Natural killer cell (primary cell): Measurements from ENCODE around the gene RBFOX1. TPM values are rescaled to one million over a fixed set of nuclear protein-coding genes. Genes with fewer than 3 reads are reported as not detected.

Source experiments
- ATAC-seq, 3 donors: fragments of 150-1000 bp in 2 of 3; fragments of 200-7000 bp in 1 of 3; cut with Tn5 transposase; 1 replicate in 1 of 3; 2 replicates in 2 of 3; pipeline ENCODE4 v1.10.0; 2021; ENCODE audit warnings: mild to moderate bottlenecking in 2 of 3, moderate library complexity in 2 of 3
- DNase-seq, 2 donors: peaks; one replicate each; pipeline versions ENCODE4 v3.0.0 to v3.0.0-alpha.2; 2013 to 2021; ENCODE audit warnings: mixed read lengths in 1 of 2
- H3K27ac ChIP-seq: one replicate; pipeline ENCODE4 v1.5.1; 2013; ENCODE audit warnings: mild to moderate bottlenecking, low read length
- H3K27me3 ChIP-seq: one replicate; pipeline ENCODE4 v1.6.1; 2013; ENCODE audit warnings: low read length; ENCODE audit not compliant: control insufficient read depth, insufficient read depth
- H3K36me3 ChIP-seq: one replicate; pipeline ENCODE4 v1.6.1; 2013; ENCODE audit warnings: low read length; ENCODE audit not compliant: control insufficient read depth, insufficient read depth
- H3K4me1 ChIP-seq: one replicate; pipeline ENCODE4 v1.6.1; 2013; ENCODE audit warnings: low read length; ENCODE audit not compliant: control insufficient read depth, insufficient read depth
- H3K4me3 ChIP-seq: one replicate; pipeline ENCODE4 v1.5.1; 2013; ENCODE audit warnings: low read length
- H3K9me3 ChIP-seq: one replicate; pipeline ENCODE4 v1.6.1; 2013; ENCODE audit warnings: low read length; ENCODE audit not compliant: control insufficient read depth, insufficient read depth
- H3K27ac Mint-ChIP-seq, 2 donors: one replicate each; pipeline ENCODE4 v1.8.0; 2022; ENCODE audit warnings: mild to moderate bottlenecking in 2 of 2, mixed read lengths in 2 of 2, moderate library complexity in 1 of 2
- H3K27me3 Mint-ChIP-seq, 2 donors: one replicate each; pipeline ENCODE4 v1.8.0; 2022; ENCODE audit warnings: low read depth in 2 of 2, mixed read lengths in 2 of 2
- H3K36me3 Mint-ChIP-seq: one replicate; pipeline ENCODE4 v1.8.0; 2022; ENCODE audit warnings: mixed read lengths
- H3K4me1 Mint-ChIP-seq, 2 donors: one replicate each; pipeline ENCODE4 v1.8.0; 2022; ENCODE audit warnings: mixed read lengths in 2 of 2
- H3K4me3 Mint-ChIP-seq: one replicate; pipeline ENCODE4 v1.8.0; 2022; ENCODE audit warnings: mild to moderate bottlenecking, moderate library complexity, mixed read lengths
- H3K9me3 Mint-ChIP-seq, 2 donors: one replicate each; pipeline ENCODE4 v1.8.0; 2022; ENCODE audit warnings: mixed read lengths in 2 of 2
- CTCF ChIP-seq: fragments of 200-600 bp; IDR thresholded peaks from one replicate; pipeline ENCODE4 v1.8.0; 2022; ENCODE audit warnings: antibody characterized with exemption
- WGBS: methylation state at CpG from one replicate; pipeline ENCODE4 v1.1.7; 2013; ENCODE audit warnings: missing lambda C conversion rate; ENCODE audit not compliant: insufficient coverage; 5-methylcytosine and 5-hydroxymethylcytosine counted together
- intact Hi-C: fragments of 100-400 bp; cut with micrococcal nuclease; formaldehyde crosslinking; loops from one replicate; pipeline ENCODE4 v1.14.2; 2022
- total RNA-seq, 4 donors: library from RNA; stranded (reverse); fragments of 120-200 nt in 1 of 4; gene quantifications; one replicate each; pipeline versions ENCODE4 v1.2.3 to v1.2.4, GENCODE V29; 2013 to 2022

The RBFOX1 gene
- total RNA-seq, 3 donors from 2014 or later (not counting 1 experiment from before 2014, with no cell fraction given), result not detected

- Mint-ChIP-seq H3K27ac (no peak overlapping the region), H3K36me3 (no peaks in the 10 kb centered on the region), H3K4me1 (no peaks in the 10 kb centered on the region), H3K9me3 (no peaks in the 10 kb centered on the region), H3K27me3 (no peaks in the 10 kb centered on the region), H3K4me3 (no peak overlapping the region)
- Histone ChIP-seq H3K27ac (no peak overlapping the region), H3K4me3 (no peak overlapping the region), H3K4me1 (no peaks in the 10 kb centered on the region), H3K27me3 (no peaks in the 10 kb centered on the region), H3K36me3 (no peaks in the 10 kb centered on the region), H3K9me3 (peaks cover 2% of the 10 kb centered on the region)
- 91% methylated on average over 10 of the region's 10 CpGs for WGBS
- ATAC-seq, result no peak
- intact Hi-C loops, result no loop called here
- DNase-seq, result no peak
- TF ChIP-seq CTCF, result no peak
Measured at GRCh38 chr16:7482032-7482431, 149.4 kb downstream of the RBFOX1 start.

GRCh38 chr16:7482596-7483290 lies 150.1 kb downstream of the RBFOX1 start:
- Histone ChIP-seq H3K36me3 (no peaks in the 10 kb centered on the region), H3K9me3 (peaks cover 2% of the 10 kb centered on the region), H3K4me1 (no peaks in the 10 kb centered on the region), H3K27me3 (no peaks in the 10 kb centered on the region), H3K27ac (no peak overlapping the region), H3K4me3 (no peak overlapping the region)
- ATAC-seq, result no peak
- H3K9me3 Mint-ChIP-seq, result no peaks in the 10 kb centered on the region
- H3K27me3 Mint-ChIP-seq, result no peaks in the 10 kb centered on the region
- H3K4me3 Mint-ChIP-seq, result no peak overlapping the region
- 75% methylated on average over 7 of the region's 10 CpGs for WGBS
- H3K27ac Mint-ChIP-seq, result no peak overlapping the region
- no peaks in the 10 kb centered on the region for H3K4me1 Mint-ChIP-seq
- intact Hi-C loops, result no loop called here
- no peak for DNase-seq
- TF ChIP-seq CTCF, result no peak
- H3K36me3 Mint-ChIP-seq, result no peaks in the 10 kb centered on the region

- no peaks in the 10 kb centered on the region for H3K36me3 ChIP-seq
- no peaks in the 10 kb centered on the region for H3K4me1 ChIP-seq
- no peak overlapping the region for H3K27ac ChIP-seq
- no peak for TF ChIP-seq CTCF
- ATAC-seq (no peak), DNase-seq (no peak)
- intact Hi-C loops, result no loop called here
- no peak overlapping the region for H3K27ac Mint-ChIP-seq
- H3K4me3 Mint-ChIP-seq, result no peak overlapping the region
- peaks cover 6% of the 10 kb centered on the region for H3K9me3 ChIP-seq
- H3K9me3 Mint-ChIP-seq, result peaks cover 4 to 12% of the 10 kb centered on the region in 2 donors
- H3K36me3 Mint-ChIP-seq, result no peaks in the 10 kb centered on the region
- H3K27me3 ChIP-seq, result no peaks in the 10 kb centered on the region
- H3K4me1 Mint-ChIP-seq, result no peaks in the 10 kb centered on the region
- H3K4me3 ChIP-seq, result no peak overlapping the region
- WGBS, result 88% methylated on average over 11 of the region's 12 CpGs
- H3K27me3 Mint-ChIP-seq, result no peaks in the 10 kb centered on the region
Measured at GRCh38 chr16:7487574-7488323, 155.1 kb downstream of the RBFOX1 start.
